Stimulated activated CD4-positive, alpha-beta T cell treated with anti-CD3 and anti-CD28 coated beads, Interleukin-1b, Interleukin-23, amount 100 ng/mL, for 4 hours (primary cell): ENCODE results near the gene CRYBA4.
A peak's percentile ranks its signal among the peaks of the same experiment; 100 is the strongest.

Source experiments
- DNase-seq, 2 donors: peaks; one replicate each; pipeline ENCODE4 v3.0.0-alpha.2; 2020; ENCODE audit warnings: low read depth in 2 of 2

The CRYBA4 gene

DNA sequence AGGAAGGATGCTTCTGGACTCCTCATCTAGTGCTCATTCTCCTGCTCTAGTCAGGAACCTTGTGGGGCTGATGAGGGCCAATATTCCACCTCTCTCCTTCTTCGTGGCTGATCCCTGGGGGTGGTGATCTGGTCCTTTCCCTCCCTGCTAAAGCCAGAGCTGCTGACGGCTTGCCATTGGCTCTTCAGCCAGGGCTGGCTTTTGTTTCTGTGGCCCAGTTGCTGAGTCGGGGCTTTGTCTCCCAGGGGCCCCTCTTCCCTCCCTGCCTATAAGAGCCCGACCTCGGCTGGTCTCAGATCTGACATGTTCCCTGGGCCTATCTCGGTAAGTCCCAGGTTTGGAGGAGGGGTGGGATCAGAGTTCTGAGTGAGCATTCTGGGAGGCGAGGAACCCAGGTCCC is at the start of gene CRYBA4:
TSS of gene CRYBA4 (plus strand) at position 301 of the 400 bp plus-strand sequence. CDS start 634 bp downstream, outside the sequence.
- DNase-seq = no peak

- no peak for DNase-seq
Observed at GRCh38 chr22:26573026-26573662, 48.6 kb upstream of the CRYBA4 start.

DNA sequence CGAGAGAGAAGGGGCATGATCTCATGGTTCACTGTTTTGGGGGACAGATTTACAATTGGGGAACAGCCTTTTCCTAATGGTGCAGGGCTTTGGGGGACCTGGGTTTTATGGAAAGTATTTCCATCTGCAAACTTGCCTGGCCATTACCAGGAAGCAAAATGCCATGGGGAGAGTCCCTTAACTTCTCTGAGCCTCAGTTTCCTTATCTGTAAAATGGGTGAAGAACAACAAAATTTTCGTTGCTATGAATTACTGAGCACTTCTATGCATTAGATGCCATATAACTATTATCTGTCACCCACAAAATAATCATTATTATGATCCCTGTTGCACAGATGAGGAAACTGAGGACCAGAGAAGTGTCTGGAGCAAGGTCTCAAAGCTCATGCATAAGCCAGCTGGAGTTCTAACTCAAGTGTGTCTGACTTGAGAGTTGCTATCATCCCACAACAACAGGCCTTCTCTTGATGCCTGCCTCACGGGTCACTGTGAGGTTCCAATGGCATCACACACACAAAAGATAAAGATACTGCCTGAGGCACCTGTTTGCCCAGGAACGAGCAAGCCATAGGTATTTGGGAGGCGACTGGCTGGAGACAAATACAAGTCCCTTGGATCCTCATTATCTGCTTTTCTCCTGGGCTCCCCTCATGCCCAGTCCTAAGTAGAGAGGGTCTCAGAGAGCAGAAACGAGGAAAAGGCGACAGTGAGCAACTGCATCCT is 47.6 kb upstream of the CRYBA4 start:
- no peak for DNase-seq

DNA sequence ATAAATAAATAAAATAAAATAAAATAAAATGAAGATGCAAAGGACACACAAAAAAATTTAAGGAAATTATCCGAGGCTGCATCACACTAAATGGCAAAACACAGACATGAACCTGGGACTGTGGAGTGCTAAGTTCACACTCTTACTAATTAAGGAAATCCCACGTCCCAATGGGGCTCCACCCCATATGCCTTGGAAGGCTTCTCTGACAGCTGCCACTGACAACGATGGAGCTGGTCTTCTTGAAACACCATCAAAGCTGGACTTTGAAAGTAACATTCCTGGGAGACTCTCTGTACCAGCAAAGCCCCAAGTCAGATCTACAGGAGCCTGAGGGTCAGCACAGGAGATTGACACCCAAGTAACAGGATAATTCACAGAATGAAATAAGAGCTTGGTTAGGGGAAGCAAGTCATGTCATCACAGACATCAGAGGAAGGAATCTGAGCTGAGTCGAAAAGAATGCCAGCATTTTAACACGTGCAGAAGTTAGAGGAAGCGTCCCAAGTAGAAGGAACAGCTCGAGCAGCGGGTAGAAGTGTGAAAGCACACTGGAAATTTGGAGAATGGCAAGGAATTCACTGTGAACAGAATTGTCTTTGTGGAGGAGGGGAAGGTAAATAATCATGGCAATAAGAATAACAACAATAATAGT is 45.6 kb upstream of the CRYBA4 start:
- no peak for DNase-seq

- no peak for DNase-seq
Observed at GRCh38 chr22:26577081-26577480, 44.7 kb upstream of the CRYBA4 start.

DNA sequence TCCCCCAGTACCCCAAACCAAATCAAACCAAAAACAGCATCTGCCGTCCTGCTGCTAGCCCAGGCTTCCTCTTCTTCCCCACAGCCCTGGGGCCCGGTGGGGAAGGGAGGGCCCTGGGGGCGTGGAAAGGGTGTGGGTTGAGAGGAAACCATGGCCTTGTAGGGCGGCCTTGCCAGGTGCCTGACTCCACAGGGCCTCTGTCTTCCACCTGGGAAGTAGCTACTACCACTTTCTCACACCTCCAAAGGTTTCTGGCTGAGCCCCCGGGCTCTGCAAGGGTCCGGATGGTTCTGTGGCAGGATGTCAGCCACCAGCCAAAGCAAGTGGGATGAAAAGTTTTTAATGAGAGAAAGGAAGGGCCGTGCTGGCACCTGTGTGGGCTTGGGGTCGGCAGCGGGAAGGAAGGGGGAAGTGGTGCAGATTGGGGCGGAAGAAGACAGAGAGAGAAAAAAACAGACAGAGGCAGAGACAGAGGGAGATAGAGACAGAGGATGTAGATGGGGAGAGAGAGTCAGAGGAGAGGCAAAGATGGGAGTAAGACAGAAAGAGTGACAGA is 42.4 kb upstream of the CRYBA4 start:
- peak; percentile 15 to 32 for DNase-seq

DNA sequence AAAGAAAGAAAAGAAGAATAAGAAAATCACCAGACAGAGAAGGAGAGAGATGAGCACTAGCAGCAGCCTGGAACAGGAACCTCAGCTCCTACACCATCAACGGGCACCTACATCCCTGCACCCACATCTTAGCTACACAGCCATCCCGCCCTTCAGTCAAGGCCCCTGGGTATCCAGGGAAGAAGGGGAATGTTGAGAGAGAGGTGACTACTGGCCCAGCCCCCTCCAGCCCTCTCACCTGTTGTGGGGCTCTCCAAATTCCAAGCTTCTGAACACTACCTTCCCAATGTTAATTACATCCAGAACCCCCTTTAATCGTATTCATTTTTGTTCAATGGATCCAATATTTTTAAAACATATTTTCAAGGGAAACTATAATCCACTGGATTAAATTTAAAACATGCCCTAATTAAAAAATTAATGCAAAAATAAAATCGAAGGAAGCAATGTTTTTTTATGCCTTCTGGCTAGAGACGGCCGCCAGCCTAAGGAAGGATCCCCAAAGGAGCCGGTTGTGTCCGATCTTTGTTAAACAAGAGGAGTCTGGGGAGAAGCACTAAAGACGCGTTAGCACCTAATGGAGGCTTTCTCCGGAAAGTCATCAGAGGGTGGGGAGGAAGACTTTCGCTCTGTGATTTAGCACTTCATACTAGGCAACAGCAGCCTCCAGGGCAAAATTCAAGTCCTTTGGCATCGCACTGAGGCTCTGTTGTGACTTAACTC is 41.4 kb upstream of the CRYBA4 start:
- no peak for DNase-seq

GRCh38 chr22:26581026-26581425 is 40.7 kb upstream of the CRYBA4 start:
- DNase-seq = no peak

GRCh38 chr22:26581633-26582168 is 40.1 kb upstream of the CRYBA4 start:
- DNase-seq = no peak

GRCh38 chr22:26584010-26584409 is 37.8 kb upstream of the CRYBA4 start:
- DNase-seq = no peak

DNA sequence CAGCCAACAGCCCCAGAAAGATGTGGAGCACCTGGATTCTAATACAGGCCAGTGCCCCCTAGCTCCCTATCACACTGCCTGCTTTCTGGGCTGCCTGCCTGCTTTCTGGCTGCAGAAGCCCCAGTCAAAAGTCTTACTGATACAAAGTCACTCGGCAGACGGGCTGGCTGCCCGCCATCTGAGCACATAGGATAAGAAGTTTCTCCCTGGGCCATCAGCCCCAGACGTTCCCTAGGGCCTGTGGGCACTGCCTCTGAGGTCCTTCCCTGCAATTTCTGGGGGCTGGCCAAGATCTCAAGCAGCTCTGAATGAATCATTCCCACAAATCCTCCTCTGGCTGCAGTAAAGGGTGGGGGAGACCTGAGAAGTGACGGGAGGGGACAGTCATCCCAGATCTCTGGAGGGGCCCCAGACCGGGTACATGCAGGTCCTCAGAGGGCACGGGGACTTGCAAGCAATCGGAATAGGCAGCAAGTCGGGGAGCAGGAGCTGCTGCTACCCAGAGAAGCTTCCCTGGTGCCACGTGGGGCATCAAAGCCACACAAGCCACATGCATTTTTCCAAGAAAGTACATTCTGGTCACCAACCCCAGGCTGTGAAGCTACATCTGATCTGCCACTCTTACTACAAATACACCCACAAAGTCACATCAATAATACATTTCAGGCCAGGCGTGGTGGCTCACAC is 36.5 kb upstream of the CRYBA4 start:
- DNase-seq = no peak

DNA sequence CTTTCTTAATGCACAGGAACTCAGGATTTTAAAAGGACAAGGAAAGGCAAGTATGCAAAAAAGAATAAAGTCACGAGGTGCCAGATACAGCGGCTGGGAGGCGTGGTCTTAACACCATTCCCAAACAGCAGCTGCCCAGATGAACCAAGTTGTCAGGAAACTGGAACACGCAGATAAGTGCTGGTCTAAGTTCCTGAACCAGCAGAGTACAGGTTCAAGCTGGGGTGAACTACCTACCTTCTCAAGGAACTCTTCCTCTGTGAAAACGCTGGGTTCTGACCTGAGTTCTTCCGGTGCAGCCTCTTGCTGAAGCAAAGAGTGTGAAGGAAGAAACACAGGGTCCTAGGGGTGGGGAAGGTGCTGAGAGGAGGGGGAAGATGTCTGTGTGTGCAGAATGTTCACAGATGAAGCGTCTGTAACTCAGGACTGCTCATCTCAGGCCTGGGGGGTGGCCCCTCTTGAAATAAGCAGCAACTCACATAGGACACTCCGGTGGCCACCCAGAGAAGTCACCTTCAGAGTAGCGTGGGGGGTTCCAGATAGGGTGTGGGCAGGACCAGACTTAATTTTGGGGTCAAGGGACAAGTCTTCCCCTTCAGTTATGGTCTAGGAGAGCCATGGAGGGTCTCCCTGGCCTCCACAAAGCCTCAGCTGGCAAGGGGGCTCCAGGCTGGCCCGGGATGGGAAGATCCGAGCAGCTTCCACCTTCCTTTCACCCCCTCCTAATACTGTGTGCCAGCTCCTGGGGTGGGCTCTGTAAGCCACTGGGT is 35.0 kb upstream of the CRYBA4 start:
- no peak for DNase-seq

- DNase-seq = no peak
Observed at GRCh38 chr22:26587991-26588613, 33.7 kb upstream of the CRYBA4 start.

GRCh38 chr22:26588729-26589366 is 32.9 kb upstream of the CRYBA4 start:
- no peak for DNase-seq

- peak; percentile 22 to 25 for DNase-seq
Observed at GRCh38 chr22:26589367-26589844, 32.4 kb upstream of the CRYBA4 start.

DNA sequence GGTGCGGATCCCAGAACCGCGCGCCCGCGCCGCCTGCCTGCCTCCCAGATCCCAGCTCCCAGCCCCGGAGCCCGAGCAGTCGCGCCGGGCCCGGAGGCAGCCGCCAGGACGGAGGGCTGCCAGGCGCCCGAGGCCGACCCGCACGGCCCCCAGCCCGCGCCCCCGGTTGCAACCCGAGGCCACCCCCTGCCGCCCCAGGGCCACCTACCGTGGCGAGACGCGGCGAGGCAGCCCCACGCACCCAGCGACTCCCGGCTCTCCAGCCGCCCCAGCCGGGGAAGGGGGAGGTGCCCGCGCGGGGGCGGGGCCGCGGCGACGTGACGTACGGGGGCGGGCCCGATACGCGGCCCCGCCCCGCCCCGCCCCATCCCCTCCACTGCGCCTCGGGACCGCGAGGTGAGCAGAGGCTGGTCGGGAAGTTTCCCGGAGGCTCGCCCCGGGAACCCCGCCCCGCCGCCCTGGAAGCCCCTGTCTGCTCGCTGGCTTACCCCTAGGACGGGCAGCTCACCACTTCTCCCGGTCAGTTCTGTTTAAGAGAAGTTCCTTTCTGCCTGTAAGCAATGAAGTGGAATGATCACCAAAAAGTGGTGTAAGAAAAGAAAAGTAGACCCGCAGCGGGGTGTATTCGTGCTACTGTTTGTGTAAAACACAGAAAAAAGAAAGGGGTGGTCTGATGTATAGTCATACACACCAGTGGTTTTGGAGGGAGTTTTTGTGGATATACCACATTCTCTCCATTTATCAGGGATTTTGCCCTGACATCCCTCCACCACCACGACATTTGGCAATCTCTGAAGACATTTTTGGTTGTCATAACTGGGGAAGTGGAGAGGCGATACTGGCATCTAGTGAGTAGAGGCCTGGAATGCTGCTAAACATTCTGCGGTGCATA is 31.7 kb upstream of the CRYBA4 start, which contains the start of gene TPST2:
TSS of gene TPST2 (minus strand) at position 288 of the 892 bp plus-strand sequence. CDS start 48,502 bp downstream, outside the sequence.
- peak; percentile 72 to 75 for DNase-seq

GRCh38 chr22:26592421-26592891 is 29.3 kb upstream of the CRYBA4 start:
- no peak for DNase-seq

DNA sequence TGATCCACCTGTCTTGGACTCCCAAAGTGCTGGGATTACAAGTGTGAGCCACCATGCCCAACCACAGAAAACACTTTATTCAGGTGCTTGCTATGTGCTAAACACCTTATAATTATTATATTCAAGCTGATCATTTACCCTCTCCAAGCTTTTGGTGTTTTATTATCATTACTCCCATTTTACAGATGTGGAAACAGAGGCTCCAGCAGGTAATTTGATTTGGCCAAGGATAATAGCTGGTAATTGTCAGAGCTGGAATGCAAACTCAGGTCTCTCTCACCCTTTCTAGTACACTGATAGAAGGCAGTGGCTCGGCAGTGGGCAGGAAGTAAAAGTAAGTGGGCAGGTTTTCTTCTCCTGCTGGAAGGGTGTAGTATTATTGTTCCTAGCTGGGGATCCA is 28.0 kb upstream of the CRYBA4 start:
- no peak for DNase-seq
